Stomach (tissue), 4 donors: Measurements from ENCODE around the gene PER1.

ENCODE experiments used
- CTCF ChIP-seq, 7 experiments: fragments of 450-650 bp in 4 of 7; fragments of 200-600 bp in 3 of 7; sonication (generic) in 3 of 7; IDR thresholded peaks; one replicate each; pipeline ENCODE4 v1.5.1; 2016 to 2019; ENCODE audit warnings: antibody characterized with exemption in 7 of 7, control low read depth in 2 of 7, mild to moderate bottlenecking in 1 of 7
- EP300 ChIP-seq: sonication (generic); formaldehyde crosslinking; IDR thresholded peaks from one replicate; pipeline ENCODE4 v1.6.1; 2017; ENCODE audit warnings: antibody characterized with exemption

GRCh38 chr17:8189711-8190477 lies 37.7 kb upstream of the PER1 start, which contains the start of gene BORCS6:
- no peak for TF ChIP-seq CTCF (IDR thresholded peaks at IDR 0.05)
- no peak for TF ChIP-seq EP300
